GM12864 (cell line): ENCODE results near the gene GNAS.

ENCODE experiments used
- DNase-seq: peaks from one replicate; pipeline ENCODE4 v3.0.0-alpha.2; 2011; ENCODE audit warnings: low read depth
- H3K4me3 ChIP-seq: 2 replicates; pipeline ENCODE4 v1.5.1; 2011; ENCODE audit warnings: mild to moderate bottlenecking, low read depth, low read length, control low read depth
- TF ChIP-seq, protein P1 (sequence below): IDR thresholded peaks from 2 replicates; pipeline ENCODE4 v1.5.1; 2011; ENCODE audit warnings: low read depth, mild to moderate bottlenecking, moderate library complexity, low read length, control low read depth, inconsistent platforms; ENCODE audit errors: missing control alignments

The GNAS gene

DNA sequence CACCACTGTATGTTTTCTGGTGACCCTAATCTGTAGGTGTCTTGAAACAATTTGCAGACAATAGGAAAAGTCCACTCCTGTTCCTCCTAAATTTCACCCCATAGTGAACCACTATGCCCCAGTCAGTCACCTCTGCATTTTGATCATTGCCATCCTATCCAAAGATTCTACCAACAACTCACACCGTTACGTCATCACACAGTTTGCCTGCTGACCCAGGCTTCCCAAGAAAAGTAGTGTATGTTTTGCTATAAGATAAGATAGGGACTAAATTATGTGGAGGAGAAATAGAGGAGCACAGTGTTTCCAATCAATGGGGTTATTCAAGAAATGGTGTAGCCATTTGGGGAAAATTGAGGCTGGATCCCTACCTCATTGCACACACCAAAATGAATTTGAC, 58.8 kb downstream of the GNAS start:
- no peak overlapping the region for H3K4me3 ChIP-seq
- TF ChIP-seq, protein P1, sequence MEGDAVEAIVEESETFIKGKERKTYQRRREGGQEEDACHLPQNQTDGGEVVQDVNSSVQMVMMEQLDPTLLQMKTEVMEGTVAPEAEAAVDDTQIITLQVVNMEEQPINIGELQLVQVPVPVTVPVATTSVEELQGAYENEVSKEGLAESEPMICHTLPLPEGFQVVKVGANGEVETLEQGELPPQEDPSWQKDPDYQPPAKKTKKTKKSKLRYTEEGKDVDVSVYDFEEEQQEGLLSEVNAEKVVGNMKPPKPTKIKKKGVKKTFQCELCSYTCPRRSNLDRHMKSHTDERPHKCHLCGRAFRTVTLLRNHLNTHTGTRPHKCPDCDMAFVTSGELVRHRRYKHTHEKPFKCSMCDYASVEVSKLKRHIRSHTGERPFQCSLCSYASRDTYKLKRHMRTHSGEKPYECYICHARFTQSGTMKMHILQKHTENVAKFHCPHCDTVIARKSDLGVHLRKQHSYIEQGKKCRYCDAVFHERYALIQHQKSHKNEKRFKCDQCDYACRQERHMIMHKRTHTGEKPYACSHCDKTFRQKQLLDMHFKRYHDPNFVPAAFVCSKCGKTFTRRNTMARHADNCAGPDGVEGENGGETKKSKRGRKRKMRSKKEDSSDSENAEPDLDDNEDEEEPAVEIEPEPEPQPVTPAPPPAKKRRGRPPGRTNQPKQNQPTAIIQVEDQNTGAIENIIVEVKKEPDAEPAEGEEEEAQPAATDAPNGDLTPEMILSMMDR, result no peak
- no peak for DNase-seq

DNA sequence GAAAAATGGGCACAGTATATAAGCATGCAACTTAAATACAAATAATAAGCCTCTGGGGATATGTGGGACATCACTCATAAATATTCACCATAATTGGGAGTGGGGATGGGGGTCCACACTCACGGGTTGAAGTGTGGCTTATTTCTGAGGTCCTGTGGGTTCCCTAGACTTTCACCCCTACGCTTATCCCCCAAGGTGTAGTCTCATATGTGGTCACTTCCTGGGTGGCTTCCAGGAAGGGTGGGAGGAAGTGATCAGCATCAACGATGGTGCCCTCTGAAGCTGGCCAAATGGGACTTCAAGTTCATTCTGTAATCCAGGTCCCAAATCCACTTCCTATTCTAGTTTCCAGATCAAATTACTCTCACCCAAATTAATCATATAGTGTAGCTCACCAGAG, 59.5 kb downstream of the GNAS start:
- TF ChIP-seq, protein P1, result no peak
- no peak overlapping the region for H3K4me3 ChIP-seq
- no peak for DNase-seq

DNA sequence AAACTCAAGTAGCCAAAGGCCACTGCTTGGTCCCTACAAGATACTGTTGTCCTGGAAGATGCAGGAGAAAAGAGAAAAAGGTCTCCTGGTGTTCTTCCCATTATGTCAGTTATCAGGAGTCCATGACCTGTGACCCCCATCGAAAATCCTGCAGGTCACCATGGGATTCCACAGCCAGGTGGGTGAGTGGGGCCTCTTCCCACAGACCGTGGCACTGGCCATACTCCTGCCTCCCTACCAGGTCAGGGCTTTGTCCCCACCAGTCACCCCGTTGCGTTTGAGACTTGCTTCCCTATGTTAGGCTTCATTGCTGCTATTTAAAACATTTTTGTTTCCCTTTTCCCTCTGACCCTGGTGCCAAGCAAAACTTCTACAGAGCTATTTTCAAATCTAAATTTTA, 60.6 kb downstream of the GNAS start:
- H3K4me3 ChIP-seq, result no peak overlapping the region
- TF ChIP-seq, protein P1, result no peak
- DNase-seq, result no peak

GRCh38 chr20:58918621-58919020, 66.1 kb downstream of the GNAS start:
- no peak overlapping the region for H3K4me3 ChIP-seq
- DNase-seq, result no peak
- TF ChIP-seq, protein P1, result no peak

DNA sequence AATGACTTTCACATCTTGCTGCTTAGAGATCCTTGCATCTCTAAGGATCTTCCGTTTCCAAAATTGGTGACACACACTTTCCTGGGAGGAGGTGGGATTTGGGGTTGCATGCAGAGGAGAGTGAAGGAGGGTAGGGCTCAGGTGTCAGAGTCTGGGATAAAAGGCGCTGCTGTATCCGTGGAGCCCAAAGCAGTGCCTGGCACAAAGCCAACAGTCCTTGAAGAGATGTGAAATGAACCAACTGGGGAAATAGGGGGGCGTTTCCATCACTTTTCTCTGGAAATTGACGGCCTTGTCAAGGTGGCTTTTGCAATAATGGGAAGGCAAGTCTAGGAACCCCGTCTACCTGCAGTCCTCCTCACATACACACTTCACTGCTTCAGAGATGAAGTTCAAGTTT, 69.0 kb downstream of the GNAS start:
- no peak overlapping the region for H3K4me3 ChIP-seq
- TF ChIP-seq, protein P1, result no peak
- DNase-seq, result no peak

DNA sequence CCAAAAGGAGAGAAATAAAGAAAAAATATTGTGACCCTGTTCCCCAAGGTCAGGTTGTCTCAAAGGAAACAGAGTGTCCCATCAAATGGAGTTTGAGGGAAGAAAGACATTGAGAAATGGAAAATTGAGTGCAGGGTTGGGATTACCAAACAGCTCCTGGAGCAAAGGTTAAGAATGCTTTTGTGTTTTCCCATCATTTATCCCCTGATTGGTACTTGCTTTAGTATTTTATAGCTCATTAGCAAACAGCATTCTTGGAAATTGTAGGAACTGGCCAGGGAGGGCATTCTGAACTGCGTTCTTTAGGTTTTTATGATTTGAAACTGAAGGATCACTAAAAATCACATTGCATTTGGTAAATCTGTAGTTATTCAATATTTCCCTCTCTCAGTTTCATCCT, 69.5 kb downstream of the GNAS start:
- H3K4me3 ChIP-seq, result no peak overlapping the region
- no peak for DNase-seq
- TF ChIP-seq, protein P1, result no peak

DNA sequence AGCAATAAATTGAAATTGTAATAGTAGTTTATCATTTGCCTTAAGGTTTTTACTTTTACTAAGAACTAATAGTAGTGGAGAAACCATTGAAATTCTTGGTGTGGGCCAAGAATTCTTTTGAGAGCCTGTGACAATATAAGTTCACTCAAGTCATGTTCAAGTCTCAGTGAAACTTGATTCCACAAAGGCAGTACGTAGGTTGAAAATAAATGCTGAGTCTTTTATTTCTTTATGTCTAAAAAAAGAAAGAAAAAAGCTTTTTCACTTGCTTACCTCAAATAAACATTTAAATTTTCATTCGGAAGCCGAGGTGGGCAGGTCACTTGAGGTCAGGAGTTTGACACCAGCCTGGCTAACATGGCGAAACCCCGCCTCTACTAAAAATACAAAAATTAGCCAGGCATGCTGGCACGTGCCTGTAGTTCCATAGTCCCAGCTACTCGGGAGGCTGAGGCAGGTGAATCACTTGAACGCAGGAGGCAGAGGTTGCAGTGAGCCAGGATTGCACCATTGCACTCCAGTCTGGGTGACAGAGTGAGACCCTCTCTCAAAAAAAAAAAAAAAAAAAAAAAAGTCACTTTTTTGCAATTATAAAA, 70.7 kb downstream of the GNAS start:
- TF ChIP-seq, protein P1, result no peak
- no peak overlapping the region for H3K4me3 ChIP-seq
- DNase-seq, result no peak
